T-cell (primary cell): ENCODE results near the gene MYRIP. TPM values are rescaled to one million over a fixed set of nuclear protein-coding genes. Genes with fewer than 3 reads are reported as not detected.

Experiments used
- ATAC-seq, 4 experiments: fragments of 200-7000 bp in 3 of 4; fragments of 150-1000 bp in 1 of 4; cut with Tn5 transposase; replicated peaks in 1 of 4; 1 replicate in 3 of 4; 2 replicates in 1 of 4; pipeline ENCODE4 v1.10.0; 2021; ENCODE audit warnings: moderate library complexity in 3 of 4, mild to moderate bottlenecking in 2 of 4, moderate number of reproducible peaks in 1 of 4
- CTCF ChIA-PET, 2 donors: fragments of 300-600 bp; sonication (Branson Sonifier 250); formaldehyde crosslinking; loops; one replicate each; lab custom pipeline; 2022; ENCODE audit warnings: antibody characterized with exemption in 2 of 2; lab: Charles Lee
- POLR2A ChIA-PET, 2 donors: fragments of 300-600 bp; sonication (Branson Sonifier 250); formaldehyde crosslinking; loops; one replicate each; lab custom pipeline; 2022; ENCODE audit warnings: antibody characterized with exemption in 2 of 2; lab: Charles Lee
- DNase-seq, 35 experiments: peaks; one replicate each; pipeline versions ENCODE4 v3.0.0 to v3.0.0-alpha.2; 2013 to 2023
- H3K27ac ChIP-seq: one replicate; pipeline ENCODE4 v1.5.1; 2013; ENCODE audit warnings: low read length
- H3K27me3 ChIP-seq, 2 experiments: replicated peaks in 1 of 2; 1 replicate in 1 of 2; 2 replicates in 1 of 2; pipeline versions ENCODE4 v1.6.1 to v1.7.0; 2013; ENCODE audit warnings: low read length in 1 of 2, mixed read lengths in 1 of 2; ENCODE audit not compliant: control insufficient read depth in 2 of 2, insufficient read depth in 2 of 2; ENCODE audit errors: extremely low read depth in 1 of 2
- H3K36me3 ChIP-seq, 2 donors: 1 replicate in 1 of 2; 2 replicates in 1 of 2; pipeline versions ENCODE4 v1.6.1 to v1.7.0; 2013; ENCODE audit warnings: low read length in 1 of 2; ENCODE audit not compliant: control insufficient read depth in 2 of 2, insufficient read depth in 1 of 2; ENCODE audit errors: extremely low read depth in 1 of 2
- H3K4me1 ChIP-seq, 2 experiments: 1 replicate in 1 of 2; 2 replicates in 1 of 2; pipeline versions ENCODE4 v1.6.1 to v1.7.0; 2013; ENCODE audit warnings: low read length in 2 of 2, mixed read lengths in 1 of 2; ENCODE audit not compliant: insufficient read depth in 2 of 2, control insufficient read depth in 1 of 2; ENCODE audit errors: extremely low read depth in 1 of 2
- H3K4me3 ChIP-seq, 2 donors: 1 replicate in 1 of 2; 2 replicates in 1 of 2; pipeline versions ENCODE4 v1.5.1 to v1.7.0; 2013; ENCODE audit warnings: mild to moderate bottlenecking in 2 of 2, low read length in 1 of 2, moderate library complexity in 1 of 2; ENCODE audit not compliant: control insufficient read depth in 1 of 2; ENCODE audit errors: extremely low read depth in 1 of 2
- H3K9me3 ChIP-seq: 2 replicates; pipeline ENCODE4 v1.7.0; 2013
- H3K27ac Mint-ChIP-seq, 2 donors: one replicate each; pipeline ENCODE4 v1.8.0; 2020 to 2021; ENCODE audit warnings: mild to moderate bottlenecking in 2 of 2, mixed read lengths in 2 of 2
- H3K27me3 Mint-ChIP-seq, 2 donors: one replicate each; pipeline ENCODE4 v1.8.0; 2021 to 2022; ENCODE audit warnings: mixed read lengths in 2 of 2
- H3K36me3 Mint-ChIP-seq: one replicate; pipeline ENCODE4 v1.8.0; 2021; ENCODE audit warnings: mixed read lengths
- H3K4me1 Mint-ChIP-seq, 3 donors: one replicate each; pipeline ENCODE4 v1.8.0; 2020 to 2022; ENCODE audit warnings: mixed read lengths in 3 of 3, mild to moderate bottlenecking in 1 of 3
- H3K4me3 Mint-ChIP-seq, 3 donors: one replicate each; pipeline ENCODE4 v1.8.0; 2020 to 2022; ENCODE audit warnings: mild to moderate bottlenecking in 3 of 3, mixed read lengths in 3 of 3, moderate library complexity in 3 of 3
- H3K9me3 Mint-ChIP-seq, 3 donors: one replicate each; pipeline ENCODE4 v1.8.0; 2020 to 2022; ENCODE audit warnings: mixed read lengths in 3 of 3
- WGBS: methylation state at CpG from one replicate; pipeline ENCODE4 v1.1.5; 2013; ENCODE audit warnings: missing lambda C conversion rate; ENCODE audit not compliant: insufficient coverage; 5-methylcytosine and 5-hydroxymethylcytosine counted together
- total RNA-seq, 35 experiments: library from RNA in 6 of 35; stranded (reverse) in 6 of 35; fragments of 120-200 nt in 1 of 35; gene quantifications; one replicate each; pipeline versions ENCODE4 v1.2.1 to v1.2.4 and lab custom pipeline; 2013 to 2026

The MYRIP gene
- total RNA-seq, 5 donors from 2014 or later (not counting 1 experiment from before 2014, with no cell fraction given): not detected

- Histone ChIP-seq H3K4me3 (no peak overlapping the region), H3K36me3 (no peaks in the 10 kb centered on the region), H3K27ac (no peak overlapping the region), H3K9me3 (no peaks in the 10 kb centered on the region), H3K4me1 (no peaks in the 10 kb centered on the region), H3K27me3 (peaks cover 0 to 2% of the 10 kb centered on the region in 2 experiments)
- no CpG with 5 or more reads among the region's 2 CpGs for WGBS
- CTCF ChIA-PET: no interaction called here
- H3K9me3 Mint-ChIP-seq: no peaks in the 10 kb centered on the region
- no peaks in the 10 kb centered on the region for H3K27me3 Mint-ChIP-seq
- no peak overlapping the region for H3K27ac Mint-ChIP-seq
- H3K4me3 Mint-ChIP-seq: no peak overlapping the region
- H3K36me3 Mint-ChIP-seq: no peaks in the 10 kb centered on the region
- H3K4me1 Mint-ChIP-seq: no peaks in the 10 kb centered on the region
- ATAC-seq (no peak), DNase-seq (no peak)
- POLR2A ChIA-PET: no interaction called here
Observed at GRCh38 chr3:40045051-40045450, 235.6 kb downstream of the MYRIP start.

- Mint-ChIP-seq H3K4me1 (no peaks in the 10 kb centered on the region), H3K27ac (no peak overlapping the region), H3K27me3 (no peaks in the 10 kb centered on the region), H3K4me3 (no peak overlapping the region), H3K9me3 (peaks cover 0 to 4% (median 0%) of the 10 kb centered on the region in 3 donors), H3K36me3 (no peaks in the 10 kb centered on the region)
- WGBS: 93% methylated on average over 4 of the region's 4 CpGs
- H3K9me3 ChIP-seq: no peaks in the 10 kb centered on the region
- no peaks in the 10 kb centered on the region for H3K36me3 ChIP-seq
- H3K27ac ChIP-seq: no peak overlapping the region
- H3K4me3 ChIP-seq: no peak overlapping the region
- H3K4me1 ChIP-seq: no peaks in the 10 kb centered on the region
- POLR2A ChIA-PET: no interaction called here
- CTCF ChIA-PET: no interaction called here
- H3K27me3 ChIP-seq: peaks cover 0 to 2% of the 10 kb centered on the region in 2 experiments
- ATAC-seq (no peak), DNase-seq (no peak)
Observed at GRCh38 chr3:40046149-40046548, 236.7 kb downstream of the MYRIP start.

- H3K4me3 Mint-ChIP-seq: no peak overlapping the region
- ChIA-PET POLR2A (no interaction called here), CTCF (no interaction called here)
- H3K4me1 ChIP-seq: no peaks in the 10 kb centered on the region
- H3K9me3 ChIP-seq: no peaks in the 10 kb centered on the region
- no peak overlapping the region for H3K4me3 ChIP-seq
- H3K27me3 Mint-ChIP-seq: no peaks in the 10 kb centered on the region
- H3K36me3 ChIP-seq: no peaks in the 10 kb centered on the region
- WGBS: no CpG with 5 or more reads among the region's 2 CpGs
- H3K36me3 Mint-ChIP-seq: no peaks in the 10 kb centered on the region
- H3K27me3 ChIP-seq: peaks cover 0 to 2% of the 10 kb centered on the region in 2 experiments
- peaks cover 0 to 4% (median 0%) of the 10 kb centered on the region in 3 donors for H3K9me3 Mint-ChIP-seq
- no peak overlapping the region for H3K27ac Mint-ChIP-seq
- DNase-seq (no peak), ATAC-seq (no peak)
- no peak overlapping the region for H3K27ac ChIP-seq
- no peaks in the 10 kb centered on the region for H3K4me1 Mint-ChIP-seq
Observed at GRCh38 chr3:40047406-40047805, 238.0 kb downstream of the MYRIP start.

- no peak overlapping the region for H3K27ac ChIP-seq
- H3K27me3 ChIP-seq: no peaks in the 10 kb centered on the region
- no CpG with 5 or more reads among the region's 1 CpG for WGBS
- no peaks in the 10 kb centered on the region for H3K9me3 ChIP-seq
- no peak overlapping the region for H3K27ac Mint-ChIP-seq
- ATAC-seq: no peak
- CTCF ChIA-PET: no interaction called here
- no peak for DNase-seq
- H3K36me3 ChIP-seq: no peaks in the 10 kb centered on the region
- no peaks in the 10 kb centered on the region for H3K4me1 Mint-ChIP-seq
- peaks cover 3% of the 10 kb centered on the region in 2 donors for H3K27me3 Mint-ChIP-seq
- no peak overlapping the region for H3K4me3 ChIP-seq
- POLR2A ChIA-PET: no interaction called here
- H3K36me3 Mint-ChIP-seq: no peaks in the 10 kb centered on the region
- no peak overlapping the region for H3K4me3 Mint-ChIP-seq
- H3K4me1 ChIP-seq: no peaks in the 10 kb centered on the region
- peaks cover 0 to 4% (median 0%) of the 10 kb centered on the region in 3 donors for H3K9me3 Mint-ChIP-seq
Observed at GRCh38 chr3:40053663-40054062, 244.3 kb downstream of the MYRIP start.

- Histone ChIP-seq H3K4me3 (no peak overlapping the region), H3K9me3 (no peaks in the 10 kb centered on the region), H3K4me1 (no peaks in the 10 kb centered on the region), H3K36me3 (no peaks in the 10 kb centered on the region), H3K27me3 (no peaks in the 10 kb centered on the region), H3K27ac (no peak overlapping the region)
- ChIA-PET POLR2A (no interaction called here), CTCF (no interaction called here)
- no CpG with 5 or more reads among the region's 3 CpGs for WGBS
- Mint-ChIP-seq H3K27me3 (peaks cover 3 to 7% of the 10 kb centered on the region in 2 donors), H3K27ac (no peak overlapping the region), H3K36me3 (no peaks in the 10 kb centered on the region), H3K4me1 (no peaks in the 10 kb centered on the region), H3K4me3 (no peak overlapping the region), H3K9me3 (peaks cover 0 to 9% (median 5%) of the 10 kb centered on the region in 3 donors)
- ATAC-seq (no peak), DNase-seq (no peak)
Observed at GRCh38 chr3:40054568-40055222, 245.3 kb downstream of the MYRIP start.

- no peaks in the 10 kb centered on the region for H3K4me1 ChIP-seq
- Mint-ChIP-seq H3K4me1 (no peaks in the 10 kb centered on the region), H3K9me3 (peaks cover 0 to 11% (median 7%) of the 10 kb centered on the region in 3 donors), H3K36me3 (no peaks in the 10 kb centered on the region), H3K4me3 (no peak overlapping the region), H3K27me3 (peaks cover 3 to 8% of the 10 kb centered on the region in 2 donors), H3K27ac (no peak overlapping the region)
- no peaks in the 10 kb centered on the region for H3K9me3 ChIP-seq
- H3K4me3 ChIP-seq: no peak overlapping the region
- H3K27ac ChIP-seq: no peak overlapping the region
- H3K36me3 ChIP-seq: no peaks in the 10 kb centered on the region
- no CpG with 5 or more reads among the region's 1 CpG for WGBS
- H3K27me3 ChIP-seq: no peaks in the 10 kb centered on the region
- ChIA-PET POLR2A (no interaction called here), CTCF (no interaction called here)
- DNase-seq (no peak), ATAC-seq (no peak)
Observed at GRCh38 chr3:40055361-40055760, 246.0 kb downstream of the MYRIP start.
